ENCODE measurements around the gene EXPH5.

DNA sequence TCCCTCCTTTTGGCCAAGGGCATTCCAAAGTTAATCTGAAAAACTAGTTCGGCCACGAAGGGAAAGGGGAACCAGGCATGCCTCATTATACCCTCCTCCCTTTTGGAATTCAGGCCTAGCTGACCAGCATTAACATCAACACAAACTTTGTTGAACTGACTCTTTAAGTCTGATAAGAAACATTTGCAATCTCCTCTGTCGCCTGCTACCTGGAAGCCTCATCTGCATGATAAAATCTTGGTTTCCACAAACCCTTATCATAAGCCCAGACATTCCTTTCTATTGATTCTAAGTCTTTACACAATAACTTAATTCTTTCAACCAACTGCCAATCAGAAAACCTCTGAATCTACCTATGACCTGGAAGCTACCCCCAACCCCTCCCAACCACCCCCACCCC is 106.7 kb downstream of the EXPH5 start:
- no peak for TF ChIP-seq POLR2A (IDR thresholded peaks at IDR 0.05; ENCODE audit: extremely low read depth, insufficient read length)
- TF ChIP-seq, protein P1, sequence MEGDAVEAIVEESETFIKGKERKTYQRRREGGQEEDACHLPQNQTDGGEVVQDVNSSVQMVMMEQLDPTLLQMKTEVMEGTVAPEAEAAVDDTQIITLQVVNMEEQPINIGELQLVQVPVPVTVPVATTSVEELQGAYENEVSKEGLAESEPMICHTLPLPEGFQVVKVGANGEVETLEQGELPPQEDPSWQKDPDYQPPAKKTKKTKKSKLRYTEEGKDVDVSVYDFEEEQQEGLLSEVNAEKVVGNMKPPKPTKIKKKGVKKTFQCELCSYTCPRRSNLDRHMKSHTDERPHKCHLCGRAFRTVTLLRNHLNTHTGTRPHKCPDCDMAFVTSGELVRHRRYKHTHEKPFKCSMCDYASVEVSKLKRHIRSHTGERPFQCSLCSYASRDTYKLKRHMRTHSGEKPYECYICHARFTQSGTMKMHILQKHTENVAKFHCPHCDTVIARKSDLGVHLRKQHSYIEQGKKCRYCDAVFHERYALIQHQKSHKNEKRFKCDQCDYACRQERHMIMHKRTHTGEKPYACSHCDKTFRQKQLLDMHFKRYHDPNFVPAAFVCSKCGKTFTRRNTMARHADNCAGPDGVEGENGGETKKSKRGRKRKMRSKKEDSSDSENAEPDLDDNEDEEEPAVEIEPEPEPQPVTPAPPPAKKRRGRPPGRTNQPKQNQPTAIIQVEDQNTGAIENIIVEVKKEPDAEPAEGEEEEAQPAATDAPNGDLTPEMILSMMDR (IDR thresholded peaks at IDR 0.05; ENCODE audit: low read depth, low read length): no peak
